Globus pallidus (tissue), 1 donor: Measurements from ENCODE around the gene ARHGAP26.
"Not testable (repeated sequence)": the region's sequence is repeated elsewhere in the genome, so short reads cannot be mapped to it uniquely, and the experiment has no call there.

Source experiments
- DNase-seq: peaks from one replicate; pipeline ENCODE4 v3.0.0-alpha.2; 2015; ENCODE audit warnings: low spot score

The ARHGAP26 gene

DNA sequence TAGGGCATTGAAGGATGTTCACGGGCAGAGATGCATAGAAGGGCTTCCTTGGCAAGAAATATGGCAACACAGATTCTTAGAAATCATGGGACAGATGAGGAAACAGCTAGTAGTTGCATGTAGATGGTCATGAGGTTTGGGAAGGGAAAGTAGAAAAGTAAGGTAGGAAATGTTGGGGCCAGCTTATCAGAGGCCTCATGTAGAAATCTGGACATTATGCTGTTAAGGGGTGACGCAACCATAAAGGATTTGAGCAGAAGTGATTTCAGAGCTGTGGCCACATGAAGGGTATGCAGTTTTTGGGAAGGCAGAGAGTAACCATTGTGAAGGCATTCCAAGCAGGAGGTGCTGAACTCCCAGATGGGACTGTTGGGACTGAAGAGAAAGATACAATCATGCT lies 224.0 kb downstream of the ARHGAP26 start:
- no peak for DNase-seq

DNA sequence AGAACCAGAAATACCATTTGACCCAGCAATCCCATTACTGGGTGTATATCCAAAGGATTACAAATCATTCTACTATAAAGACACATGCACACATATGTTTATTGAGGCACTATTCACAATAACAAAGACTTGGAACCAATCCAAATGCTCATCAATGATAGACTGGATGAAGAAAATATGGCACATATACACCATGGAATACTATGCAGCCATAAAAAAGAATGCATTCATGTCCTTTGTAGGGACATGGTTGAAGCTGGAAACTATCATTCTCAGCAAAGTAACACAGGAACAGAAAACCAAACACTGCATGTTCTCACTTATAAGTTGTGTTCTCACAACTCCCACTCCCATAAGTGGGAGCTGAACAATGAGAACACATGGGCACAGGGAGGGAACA lies 225.4 kb downstream of the ARHGAP26 start:
- not testable (repeated sequence) for DNase-seq

DNA sequence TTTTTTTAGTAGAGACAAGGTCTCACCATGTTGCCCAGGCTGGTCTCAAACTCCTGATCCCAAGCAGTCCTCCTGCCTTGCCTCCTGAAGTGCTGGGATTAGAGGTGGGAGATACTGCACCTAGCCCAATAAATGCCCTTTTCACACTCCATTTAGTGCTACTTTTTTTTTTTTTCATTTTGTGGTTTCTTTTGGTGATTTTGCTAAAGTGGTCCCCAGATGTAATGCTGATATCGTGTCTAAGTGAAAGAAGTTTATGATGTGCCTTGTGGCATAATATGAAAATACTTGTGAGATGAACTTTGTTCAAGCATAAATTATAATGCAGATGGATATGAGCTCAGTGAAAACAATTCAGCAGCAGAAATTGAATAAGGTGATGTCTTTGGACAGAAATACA lies 227.4 kb downstream of the ARHGAP26 start:
- no peak for DNase-seq

- DNase-seq, result no peak
Measured at GRCh38 chr5:142998316-142999020, 228.3 kb downstream of the ARHGAP26 start.

GRCh38 chr5:143000551-143000950 lies 230.4 kb downstream of the ARHGAP26 start:
- DNase-seq, result not testable (repeated sequence)

GRCh38 chr5:143001764-143002351 lies 231.7 kb downstream of the ARHGAP26 start:
- DNase-seq, result no peak

- peak; percentile 54 for DNase-seq
Measured at GRCh38 chr5:143002459-143003327, 232.5 kb downstream of the ARHGAP26 start.

DNA sequence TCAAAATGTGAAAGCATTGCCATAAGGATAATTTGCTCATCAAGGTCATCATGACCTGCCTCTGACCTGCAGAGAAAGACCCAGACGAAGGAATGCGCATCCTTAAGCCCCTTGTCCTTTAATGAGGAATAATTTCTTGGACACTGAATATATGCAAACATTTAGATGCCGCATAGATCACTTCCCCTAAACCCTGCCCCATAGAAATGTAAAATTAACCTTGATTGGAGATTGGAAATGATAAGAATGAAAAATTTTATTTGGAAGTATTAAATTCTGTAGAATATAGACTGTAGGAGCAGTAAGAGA lies 233.1 kb downstream of the ARHGAP26 start:
- DNase-seq, result no peak

GRCh38 chr5:143004361-143005145 lies 234.4 kb downstream of the ARHGAP26 start:
- DNase-seq, result no peak

DNA sequence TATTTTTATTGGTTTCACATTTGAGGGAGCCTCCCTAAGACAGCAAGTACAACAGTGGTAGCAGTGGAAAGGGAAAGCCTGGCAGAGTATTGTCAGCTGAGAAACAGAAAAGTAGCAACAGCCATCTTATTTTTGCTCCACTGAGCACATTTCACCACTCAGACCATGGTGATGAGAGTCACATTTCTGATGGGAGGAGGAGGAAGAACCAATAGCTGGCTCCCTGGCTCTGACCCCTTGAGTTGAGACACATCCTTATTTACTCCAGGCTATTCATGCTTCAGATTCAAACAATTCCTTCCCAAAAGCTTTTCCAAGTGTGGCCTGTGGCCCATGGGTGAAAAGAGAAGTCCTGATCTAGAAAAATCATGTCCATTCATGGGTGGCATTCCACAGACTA lies 236.3 kb downstream of the ARHGAP26 start:
- DNase-seq, result peak; percentile 33

DNA sequence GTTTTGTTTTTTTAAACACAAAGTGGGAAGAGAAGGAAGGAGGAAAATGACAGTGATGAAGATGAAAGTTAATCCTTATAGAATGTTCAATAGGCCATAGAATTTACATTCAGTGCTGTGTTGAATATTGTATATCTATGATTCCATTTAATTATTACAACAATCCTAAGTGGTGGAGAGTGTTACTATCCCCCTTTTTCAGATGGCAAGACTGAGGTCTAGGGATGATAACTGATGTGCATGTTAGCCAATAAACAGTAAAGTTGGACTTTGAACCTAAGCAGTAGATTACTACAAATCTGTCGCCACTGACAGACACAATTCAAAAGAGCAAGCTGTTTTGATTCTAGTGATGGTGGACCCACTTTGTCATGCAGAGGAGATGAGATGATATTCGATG lies 237.9 kb downstream of the ARHGAP26 start:
- no peak for DNase-seq

GRCh38 chr5:143008809-143009521 lies 238.8 kb downstream of the ARHGAP26 start:
- peak; percentile 28 for DNase-seq

GRCh38 chr5:143010351-143010750 lies 240.2 kb downstream of the ARHGAP26 start:
- DNase-seq, result no peak

- DNase-seq, result no peak
Measured at GRCh38 chr5:143011585-143011984, 241.4 kb downstream of the ARHGAP26 start.

GRCh38 chr5:143013176-143013891 lies 243.2 kb downstream of the ARHGAP26 start:
- no peak for DNase-seq

DNA sequence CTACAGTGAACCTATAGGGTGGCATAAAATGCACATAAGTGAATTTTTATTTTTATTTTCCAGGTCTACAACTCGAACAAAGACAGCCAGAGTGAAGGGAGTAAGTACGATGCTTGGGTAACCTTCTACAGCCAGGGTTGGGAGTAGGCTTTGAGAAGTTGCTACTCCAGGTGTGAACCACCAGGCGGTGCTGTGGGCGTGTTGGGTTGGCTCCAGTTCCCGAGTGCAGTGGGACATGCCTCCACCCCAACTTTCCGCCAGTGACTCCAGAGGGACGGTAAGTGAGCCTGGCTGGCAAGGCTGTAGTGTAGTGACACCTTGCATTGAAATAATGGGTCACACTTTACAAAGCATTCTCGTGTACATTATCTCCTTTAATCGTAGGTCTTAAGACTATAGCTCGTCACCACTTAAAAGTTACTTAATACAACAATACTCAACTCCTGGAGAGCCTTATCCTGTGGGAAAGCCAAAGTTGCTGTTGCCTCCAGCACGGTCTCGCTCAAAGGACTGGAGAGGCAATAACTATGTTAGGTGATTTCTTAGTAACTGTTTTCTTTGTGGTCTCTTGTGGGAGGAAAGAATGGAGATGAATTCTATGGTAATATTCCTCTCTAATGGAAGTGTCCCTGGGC lies 244.0 kb downstream of the ARHGAP26 start:
- no peak for DNase-seq

DNA sequence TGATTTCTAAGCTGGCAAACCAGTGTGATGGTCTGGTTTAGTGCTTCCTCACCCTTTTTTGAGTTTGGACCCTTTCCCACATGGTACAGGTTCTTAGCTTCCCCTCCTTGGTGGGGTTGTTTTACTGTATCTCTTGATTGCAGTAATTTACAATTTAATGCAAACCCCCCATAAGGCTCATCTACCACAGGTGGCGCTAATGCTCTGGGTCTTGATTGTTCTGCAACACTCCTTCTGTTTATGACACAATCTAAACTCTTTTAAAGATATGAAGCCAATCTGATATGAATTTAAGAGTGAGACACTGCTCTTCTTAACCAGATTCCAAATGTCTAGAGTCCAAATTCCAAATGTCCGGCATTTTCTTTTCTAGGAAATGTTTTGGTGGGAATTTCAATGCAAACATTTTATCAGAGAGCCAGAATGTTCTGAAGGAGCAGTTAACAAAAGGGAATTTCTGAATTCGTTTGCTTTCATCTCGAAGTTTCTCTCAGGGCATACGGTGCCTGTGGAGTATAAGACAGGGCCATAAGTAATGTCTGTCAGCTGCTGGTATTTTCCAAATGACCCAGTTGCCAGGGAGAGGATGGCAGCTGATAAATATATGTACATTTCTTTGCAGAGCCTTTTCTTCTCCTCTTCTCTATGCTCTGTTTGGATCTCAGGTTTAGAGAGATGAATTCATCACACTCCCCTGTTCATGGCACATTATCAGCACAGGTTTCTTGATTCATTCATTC lies 246.8 kb downstream of the ARHGAP26 start:
- DNase-seq, result no peak

DNA sequence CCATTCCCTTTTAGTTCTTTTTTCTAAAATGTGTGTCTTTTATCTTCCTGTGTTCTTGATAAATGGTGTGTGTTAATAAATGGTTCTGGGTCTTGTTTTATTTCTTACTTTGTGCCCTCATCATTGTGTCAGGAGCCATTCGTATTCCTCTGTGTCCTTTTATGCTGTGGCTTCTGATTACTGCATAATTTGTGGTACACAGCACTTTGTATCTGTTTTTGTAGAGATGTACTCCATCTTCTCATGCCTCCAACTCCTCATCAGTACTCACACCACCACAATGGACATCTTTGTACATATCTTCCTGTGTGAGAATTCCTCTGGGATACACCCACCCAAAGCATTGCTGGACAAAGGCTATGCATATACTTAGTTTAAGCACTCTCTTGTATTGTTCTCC lies 247.4 kb downstream of the ARHGAP26 start:
- no peak for DNase-seq

GRCh38 chr5:143017992-143018391 lies 247.8 kb downstream of the ARHGAP26 start:
- no peak for DNase-seq

- DNase-seq, result no peak
Measured at GRCh38 chr5:143019157-143019556, 249.0 kb downstream of the ARHGAP26 start.
